Liver (tissue), 9 donors: ENCODE measurements around the gene PIGK. TPM values are rescaled to one million over a fixed set of nuclear protein-coding genes. Genes with fewer than 3 reads are reported as not detected.

Experiments used
- DNase-seq: peaks from one replicate; pipeline ENCODE4 v3.0.0-alpha.2; 2017; ENCODE audit warnings: low spot score
- H3K27ac ChIP-seq, 2 donors: one replicate each; pipeline ENCODE4 v1.7.0; 2013; ENCODE audit warnings: inconsistent platforms in 2 of 2, low read length in 2 of 2, control low read depth in 1 of 2, low read depth in 1 of 2, mild to moderate bottlenecking in 1 of 2
- H3K27me3 ChIP-seq, 4 donors: one replicate each; pipeline versions ENCODE4 v1.6.1 to v1.7.0; 2013; ENCODE audit warnings: low read length in 3 of 4, inconsistent platforms in 1 of 4, mild to moderate bottlenecking in 1 of 4, moderate library complexity in 1 of 4; ENCODE audit not compliant: control insufficient read depth in 4 of 4, insufficient read depth in 4 of 4
- H3K36me3 ChIP-seq, 4 donors: one replicate each; pipeline versions ENCODE4 v1.6.1 to v1.7.0; 2013; ENCODE audit warnings: low read length in 3 of 4, mild to moderate bottlenecking in 3 of 4, low read depth in 1 of 4, moderate library complexity in 1 of 4; ENCODE audit not compliant: control insufficient read depth in 4 of 4, insufficient read depth in 3 of 4
- H3K4me1 ChIP-seq, 4 donors: one replicate each; pipeline versions ENCODE4 v1.6.1 to v1.7.0; 2013; ENCODE audit warnings: low read length in 3 of 4, mild to moderate bottlenecking in 3 of 4, moderate library complexity in 1 of 4; ENCODE audit not compliant: control insufficient read depth in 4 of 4, insufficient read depth in 4 of 4
- H3K4me3 ChIP-seq, 3 donors: one replicate each; pipeline versions ENCODE4 v1.6.1 to v1.7.0; 2013; ENCODE audit warnings: low read length in 3 of 3, control low read depth in 1 of 3, low read depth in 1 of 3, mild to moderate bottlenecking in 1 of 3
- H3K9ac ChIP-seq, 2 donors: one replicate each; pipeline ENCODE4 v1.7.0; 2013; ENCODE audit warnings: low read length in 2 of 2, mild to moderate bottlenecking in 2 of 2, moderate library complexity in 2 of 2, control low read depth in 1 of 2, low read depth in 1 of 2
- H3K9me3 ChIP-seq, 4 donors: one replicate each; pipeline versions ENCODE4 v1.6.1 to v1.7.0; 2013; ENCODE audit warnings: low read length in 3 of 4; ENCODE audit not compliant: control insufficient read depth in 4 of 4
- EGR1 ChIP-seq, 2 donors: IDR thresholded peaks; 2 replicates each; pipeline ENCODE4 v1.6.1; 2016 to 2018; ENCODE audit warnings: antibody characterized with exemption in 2 of 2, low read depth in 2 of 2
- FOXA1 ChIP-seq: IDR thresholded peaks from 2 replicates; pipeline ENCODE4 v1.6.1; 2016; ENCODE audit warnings: antibody characterized with exemption
- FOXA2 ChIP-seq: IDR thresholded peaks from 2 replicates; pipeline ENCODE4 v1.6.1; 2016; ENCODE audit warnings: antibody characterized with exemption
- GABPA ChIP-seq, 2 donors: IDR thresholded peaks in 1 of 2; conservative IDR thresholded peaks in 1 of 2; 2 replicates each; pipeline ENCODE4 v1.6.1; 2016; ENCODE audit warnings: antibody characterized with exemption in 2 of 2, mild to moderate bottlenecking in 1 of 2, moderate library complexity in 1 of 2
- HNF4A ChIP-seq, 2 donors: conservative IDR thresholded peaks; 2 replicates each; pipeline ENCODE4 v1.6.1; 2016; ENCODE audit warnings: antibody characterized with exemption in 2 of 2, mild to moderate bottlenecking in 2 of 2
- HNF4G ChIP-seq: IDR thresholded peaks from 2 replicates; pipeline ENCODE4 v1.6.1; 2016; ENCODE audit warnings: antibody characterized with exemption
- JUND ChIP-seq, 2 donors: IDR thresholded peaks; 2 replicates each; pipeline ENCODE4 v1.6.1; 2016; ENCODE audit warnings: antibody characterized with exemption in 2 of 2
- NR2F2 ChIP-seq: IDR thresholded peaks from 2 replicates; pipeline ENCODE4 v1.6.1; 2016; ENCODE audit warnings: antibody characterized with exemption
- RAD21 ChIP-seq, 2 donors: IDR thresholded peaks; 2 replicates each; pipeline ENCODE4 v1.6.1; 2016; ENCODE audit warnings: antibody characterized with exemption in 2 of 2, mild to moderate bottlenecking in 2 of 2
- RXRA ChIP-seq, 2 donors: IDR thresholded peaks; 2 replicates each; pipeline ENCODE4 v1.6.1; 2017 to 2018; ENCODE audit warnings: antibody characterized with exemption in 2 of 2, mild to moderate bottlenecking in 1 of 2
- SP1 ChIP-seq: IDR thresholded peaks from 2 replicates; pipeline ENCODE4 v1.6.1; 2018; ENCODE audit warnings: antibody characterized with exemption, mild to moderate bottlenecking
- TAF1 ChIP-seq: conservative IDR thresholded peaks from 2 replicates; pipeline ENCODE4 v1.6.1; 2016; ENCODE audit warnings: antibody characterized with exemption, mild to moderate bottlenecking
- YY1 ChIP-seq: IDR thresholded peaks from 2 replicates; pipeline ENCODE4 v1.6.1; 2016; ENCODE audit warnings: antibody characterized with exemption, mild to moderate bottlenecking
- WGBS: extraction: QIAGEN DNeasy Blood & Tissue Kit; methylation state at CpG from one replicate; pipeline ENCODE4 v1.1.7; 2013; 5-methylcytosine and 5-hydroxymethylcytosine counted together
- polyA plus RNA-seq, 2 donors: library from polyadenylated mRNA; stranded (reverse) in 1 of 2; unstranded in 1 of 2; fragments of 200-250 nt in 1 of 2; fragments of >200 nt in 1 of 2; fragmentation: Nextera tagmentation in 1 of 2; extraction: Ambion mirVana in 1 of 2; gene quantifications; one replicate each; pipeline versions ENCODE4 v1.2.1 to v1.2.3, GENCODE V29; 2013 to 2015
- total RNA-seq, 2 donors: library from RNA; depleted of rRNA; stranded (reverse); fragments of >200 nt; gene quantifications; one replicate each; pipeline ENCODE4 v1.2.3, GENCODE V29; 2014
- TF ChIP-seq, protein P1 (sequence below): IDR thresholded peaks from 2 replicates; pipeline ENCODE4 v1.6.1; 2016; ENCODE audit warnings: antibody characterized with exemption
- TF ChIP-seq, protein P2 (sequence below): IDR thresholded peaks from 2 replicates; pipeline ENCODE4 v1.6.1; 2016; ENCODE audit warnings: antibody characterized with exemption
- TF ChIP-seq, protein P3 (sequence below): IDR thresholded peaks from 2 replicates; pipeline ENCODE4 v1.6.1; 2016; ENCODE audit warnings: antibody characterized with exemption, mild to moderate bottlenecking
- TF ChIP-seq, protein P4 (sequence below): IDR thresholded peaks from 2 replicates; pipeline ENCODE4 v1.6.1; 2016; ENCODE audit warnings: antibody characterized with exemption
- TF ChIP-seq, protein P5 (sequence below): fragments of 150-350 bp; IDR thresholded peaks from 2 replicates; pipeline ENCODE4 v1.5.1; 2017; ENCODE audit warnings: improper control_type of control experiment, low read depth, low read length; ENCODE audit not compliant: missing input control
- donor health status: healthy.
- donor health status: healthy.
- donor health status: healthy.
- donor health status: healthy.
- donor health status: healthy.

Gene PIGK
- total and polyA plus RNA-seq, 4 donors, result 10.8 to 15.6 (median 14.4) TPM

DNA sequence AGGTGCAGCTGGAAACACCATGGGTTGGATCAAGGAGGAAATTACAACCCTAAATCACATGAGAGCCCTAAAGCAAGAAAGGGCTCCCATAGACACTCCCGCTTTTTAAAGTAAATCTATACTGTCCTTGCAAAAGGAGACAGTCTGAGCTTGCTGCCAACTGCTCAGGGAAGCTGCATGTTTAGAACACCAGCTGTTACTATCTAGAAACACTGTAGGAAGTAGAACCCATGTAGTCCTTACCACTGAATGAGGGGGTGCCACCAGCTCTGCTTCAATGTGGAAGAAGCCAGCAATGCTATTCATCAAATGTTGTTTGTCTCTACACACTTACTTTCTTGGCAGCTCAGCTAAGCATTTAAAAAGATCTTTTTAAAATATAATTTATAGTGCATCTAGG lies 79.8 kb downstream of the PIGK start:
- H3K9me3 ChIP-seq, result no peaks in the 10 kb centered on the region
- H3K27me3 ChIP-seq, result no peaks in the 10 kb centered on the region
- H3K36me3 ChIP-seq, result no peaks in the 10 kb centered on the region
- no peak overlapping the region for H3K4me3 ChIP-seq
- no peak for DNase-seq
- H3K4me1 ChIP-seq, result peaks cover 0 to 5% (median 1%) of the 10 kb centered on the region in 4 donors
- H3K27ac ChIP-seq, result no peak overlapping the region
- no peak for TF ChIP-seq RXRA (IDR thresholded peaks at IDR 0.05)
- no peak for TF ChIP-seq FOXA2
- no peak for TF ChIP-seq FOXA1
- TF ChIP-seq, protein P1, sequence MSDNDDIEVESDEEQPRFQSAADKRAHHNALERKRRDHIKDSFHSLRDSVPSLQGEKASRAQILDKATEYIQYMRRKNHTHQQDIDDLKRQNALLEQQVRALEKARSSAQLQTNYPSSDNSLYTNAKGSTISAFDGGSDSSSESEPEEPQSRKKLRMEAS, result no peak
- TF ChIP-seq SP1, result no peak
- no peak for TF ChIP-seq HNF4A (conservative IDR thresholded peaks at IDR 0.05)
- TF ChIP-seq, protein P2, sequence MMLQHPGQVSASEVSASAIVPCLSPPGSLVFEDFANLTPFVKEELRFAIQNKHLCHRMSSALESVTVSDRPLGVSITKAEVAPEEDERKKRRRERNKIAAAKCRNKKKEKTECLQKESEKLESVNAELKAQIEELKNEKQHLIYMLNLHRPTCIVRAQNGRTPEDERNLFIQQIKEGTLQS, result no peak
- TF ChIP-seq YY1, result no peak
- TF ChIP-seq EGR1 (IDR thresholded peaks at IDR 0.05; ENCODE audit: low read depth in 2 of 2), result no peak
- TF ChIP-seq, protein P3, sequence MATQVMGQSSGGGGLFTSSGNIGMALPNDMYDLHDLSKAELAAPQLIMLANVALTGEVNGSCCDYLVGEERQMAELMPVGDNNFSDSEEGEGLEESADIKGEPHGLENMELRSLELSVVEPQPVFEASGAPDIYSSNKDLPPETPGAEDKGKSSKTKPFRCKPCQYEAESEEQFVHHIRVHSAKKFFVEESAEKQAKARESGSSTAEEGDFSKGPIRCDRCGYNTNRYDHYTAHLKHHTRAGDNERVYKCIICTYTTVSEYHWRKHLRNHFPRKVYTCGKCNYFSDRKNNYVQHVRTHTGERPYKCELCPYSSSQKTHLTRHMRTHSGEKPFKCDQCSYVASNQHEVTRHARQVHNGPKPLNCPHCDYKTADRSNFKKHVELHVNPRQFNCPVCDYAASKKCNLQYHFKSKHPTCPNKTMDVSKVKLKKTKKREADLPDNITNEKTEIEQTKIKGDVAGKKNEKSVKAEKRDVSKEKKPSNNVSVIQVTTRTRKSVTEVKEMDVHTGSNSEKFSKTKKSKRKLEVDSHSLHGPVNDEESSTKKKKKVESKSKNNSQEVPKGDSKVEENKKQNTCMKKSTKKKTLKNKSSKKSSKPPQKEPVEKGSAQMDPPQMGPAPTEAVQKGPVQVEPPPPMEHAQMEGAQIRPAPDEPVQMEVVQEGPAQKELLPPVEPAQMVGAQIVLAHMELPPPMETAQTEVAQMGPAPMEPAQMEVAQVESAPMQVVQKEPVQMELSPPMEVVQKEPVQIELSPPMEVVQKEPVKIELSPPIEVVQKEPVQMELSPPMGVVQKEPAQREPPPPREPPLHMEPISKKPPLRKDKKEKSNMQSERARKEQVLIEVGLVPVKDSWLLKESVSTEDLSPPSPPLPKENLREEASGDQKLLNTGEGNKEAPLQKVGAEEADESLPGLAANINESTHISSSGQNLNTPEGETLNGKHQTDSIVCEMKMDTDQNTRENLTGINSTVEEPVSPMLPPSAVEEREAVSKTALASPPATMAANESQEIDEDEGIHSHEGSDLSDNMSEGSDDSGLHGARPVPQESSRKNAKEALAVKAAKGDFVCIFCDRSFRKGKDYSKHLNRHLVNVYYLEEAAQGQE, result no peak
- no peak for TF ChIP-seq JUND (IDR thresholded peaks at IDR 0.05)
- no peak for TF ChIP-seq RAD21 (IDR thresholded peaks at IDR 0.05)
- TF ChIP-seq, protein P4, sequence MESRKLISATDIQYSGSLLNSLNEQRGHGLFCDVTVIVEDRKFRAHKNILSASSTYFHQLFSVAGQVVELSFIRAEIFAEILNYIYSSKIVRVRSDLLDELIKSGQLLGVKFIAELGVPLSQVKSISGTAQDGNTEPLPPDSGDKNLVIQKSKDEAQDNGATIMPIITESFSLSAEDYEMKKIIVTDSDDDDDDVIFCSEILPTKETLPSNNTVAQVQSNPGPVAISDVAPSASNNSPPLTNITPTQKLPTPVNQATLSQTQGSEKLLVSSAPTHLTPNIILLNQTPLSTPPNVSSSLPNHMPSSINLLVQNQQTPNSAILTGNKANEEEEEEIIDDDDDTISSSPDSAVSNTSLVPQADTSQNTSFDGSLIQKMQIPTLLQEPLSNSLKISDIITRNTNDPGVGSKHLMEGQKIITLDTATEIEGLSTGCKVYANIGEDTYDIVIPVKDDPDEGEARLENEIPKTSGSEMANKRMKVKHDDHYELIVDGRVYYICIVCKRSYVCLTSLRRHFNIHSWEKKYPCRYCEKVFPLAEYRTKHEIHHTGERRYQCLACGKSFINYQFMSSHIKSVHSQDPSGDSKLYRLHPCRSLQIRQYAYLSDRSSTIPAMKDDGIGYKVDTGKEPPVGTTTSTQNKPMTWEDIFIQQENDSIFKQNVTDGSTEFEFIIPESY, result no peak
- no peak for TF ChIP-seq TAF1
- TF ChIP-seq, protein P5, sequence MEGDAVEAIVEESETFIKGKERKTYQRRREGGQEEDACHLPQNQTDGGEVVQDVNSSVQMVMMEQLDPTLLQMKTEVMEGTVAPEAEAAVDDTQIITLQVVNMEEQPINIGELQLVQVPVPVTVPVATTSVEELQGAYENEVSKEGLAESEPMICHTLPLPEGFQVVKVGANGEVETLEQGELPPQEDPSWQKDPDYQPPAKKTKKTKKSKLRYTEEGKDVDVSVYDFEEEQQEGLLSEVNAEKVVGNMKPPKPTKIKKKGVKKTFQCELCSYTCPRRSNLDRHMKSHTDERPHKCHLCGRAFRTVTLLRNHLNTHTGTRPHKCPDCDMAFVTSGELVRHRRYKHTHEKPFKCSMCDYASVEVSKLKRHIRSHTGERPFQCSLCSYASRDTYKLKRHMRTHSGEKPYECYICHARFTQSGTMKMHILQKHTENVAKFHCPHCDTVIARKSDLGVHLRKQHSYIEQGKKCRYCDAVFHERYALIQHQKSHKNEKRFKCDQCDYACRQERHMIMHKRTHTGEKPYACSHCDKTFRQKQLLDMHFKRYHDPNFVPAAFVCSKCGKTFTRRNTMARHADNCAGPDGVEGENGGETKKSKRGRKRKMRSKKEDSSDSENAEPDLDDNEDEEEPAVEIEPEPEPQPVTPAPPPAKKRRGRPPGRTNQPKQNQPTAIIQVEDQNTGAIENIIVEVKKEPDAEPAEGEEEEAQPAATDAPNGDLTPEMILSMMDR, result no peak
- no peak for TF ChIP-seq GABPA (IDR thresholded peaks at IDR 0.05 in 1 of 2, conservative IDR thresholded peaks at IDR 0.05 in 1 of 2)
- TF ChIP-seq HNF4G, result no peak
- no peak for TF ChIP-seq NR2F2
- 97% methylated on average over 1 of the region's 1 CpG for WGBS
- H3K9ac ChIP-seq, result no peak overlapping the region
